WI38 (cell line): ENCODE data around the gene NODAL.
A peak's percentile ranks its signal among the peaks of the same experiment; 100 is the strongest.

ENCODE experiments used
- H3K4me3 ChIP-seq: 2 replicates; pipeline ENCODE4 v1.5.1; 2011; ENCODE audit warnings: low read depth, mild to moderate bottlenecking, control low read depth, low read length
- TF ChIP-seq, protein P1 (sequence below): IDR thresholded peaks from 2 replicates; pipeline ENCODE4 v1.5.1; 2012; ENCODE audit warnings: low read depth, mild to moderate bottlenecking, control low read depth, low read length

Gene NODAL

DNA sequence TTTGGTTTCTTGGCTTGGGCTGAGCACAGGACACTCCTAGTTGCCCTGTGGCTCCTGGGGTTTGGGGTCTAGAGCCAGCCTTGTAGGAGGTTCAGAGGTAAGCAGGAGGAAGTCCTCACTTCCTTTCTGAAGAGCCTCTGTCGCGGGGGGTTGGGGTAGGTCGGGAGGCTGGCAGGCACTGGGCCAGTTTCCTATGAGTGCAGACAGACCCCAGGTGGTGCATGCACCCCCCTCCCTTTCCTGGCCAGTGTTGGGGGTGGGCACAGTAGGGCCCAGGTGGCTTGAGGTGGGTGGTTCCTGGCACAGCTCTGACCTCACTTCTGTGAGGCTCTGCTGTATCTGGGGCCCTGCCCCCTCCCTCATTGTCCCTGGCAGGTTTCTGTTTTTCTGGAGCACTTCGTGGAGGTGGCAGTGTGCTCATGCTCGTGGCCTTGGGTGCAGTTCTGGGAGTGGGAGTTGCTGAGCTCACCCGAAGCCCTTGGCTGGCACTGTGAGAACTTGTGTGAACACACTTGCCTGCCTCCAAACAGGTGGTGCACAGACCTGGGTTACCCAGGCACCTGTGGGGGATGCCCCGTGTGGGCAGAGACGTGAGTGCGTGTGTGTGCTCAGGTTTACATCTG, 38.9 kb upstream of the NODAL start:
- TF ChIP-seq, protein P1, sequence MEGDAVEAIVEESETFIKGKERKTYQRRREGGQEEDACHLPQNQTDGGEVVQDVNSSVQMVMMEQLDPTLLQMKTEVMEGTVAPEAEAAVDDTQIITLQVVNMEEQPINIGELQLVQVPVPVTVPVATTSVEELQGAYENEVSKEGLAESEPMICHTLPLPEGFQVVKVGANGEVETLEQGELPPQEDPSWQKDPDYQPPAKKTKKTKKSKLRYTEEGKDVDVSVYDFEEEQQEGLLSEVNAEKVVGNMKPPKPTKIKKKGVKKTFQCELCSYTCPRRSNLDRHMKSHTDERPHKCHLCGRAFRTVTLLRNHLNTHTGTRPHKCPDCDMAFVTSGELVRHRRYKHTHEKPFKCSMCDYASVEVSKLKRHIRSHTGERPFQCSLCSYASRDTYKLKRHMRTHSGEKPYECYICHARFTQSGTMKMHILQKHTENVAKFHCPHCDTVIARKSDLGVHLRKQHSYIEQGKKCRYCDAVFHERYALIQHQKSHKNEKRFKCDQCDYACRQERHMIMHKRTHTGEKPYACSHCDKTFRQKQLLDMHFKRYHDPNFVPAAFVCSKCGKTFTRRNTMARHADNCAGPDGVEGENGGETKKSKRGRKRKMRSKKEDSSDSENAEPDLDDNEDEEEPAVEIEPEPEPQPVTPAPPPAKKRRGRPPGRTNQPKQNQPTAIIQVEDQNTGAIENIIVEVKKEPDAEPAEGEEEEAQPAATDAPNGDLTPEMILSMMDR: no peak
- H3K4me3 ChIP-seq: no peak overlapping the region

DNA sequence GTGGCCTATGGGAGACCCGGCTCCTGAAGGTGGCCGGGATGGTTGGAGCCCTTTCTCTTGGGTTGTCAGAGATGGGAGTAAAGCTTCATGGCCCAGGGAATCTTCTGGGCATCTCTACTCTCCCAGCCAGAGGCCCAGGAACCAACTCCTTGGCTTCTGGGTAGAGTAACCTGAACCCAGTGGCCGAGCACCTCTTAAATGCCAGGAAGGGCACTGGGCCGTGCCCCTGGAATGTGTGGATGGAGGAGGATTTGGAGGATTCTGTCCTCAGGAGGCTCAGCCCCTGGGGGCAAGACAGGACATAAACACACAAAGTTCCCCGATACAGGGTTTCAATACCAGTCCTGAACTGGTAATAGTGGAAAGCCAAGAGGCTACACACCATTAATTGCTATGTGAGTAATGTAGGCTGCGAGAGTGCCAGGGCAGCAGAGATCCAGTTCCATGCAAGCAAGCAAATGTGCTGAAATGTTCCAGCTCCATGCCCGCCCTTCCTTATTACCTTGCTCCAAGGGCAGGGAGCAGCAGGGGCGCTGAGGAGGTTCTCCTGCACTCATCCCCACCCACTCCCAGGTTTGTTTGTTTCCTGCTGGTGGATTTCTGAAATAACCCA, 38.3 kb upstream of the NODAL start:
- TF ChIP-seq, protein P1: no peak
- no peak overlapping the region for H3K4me3 ChIP-seq

DNA sequence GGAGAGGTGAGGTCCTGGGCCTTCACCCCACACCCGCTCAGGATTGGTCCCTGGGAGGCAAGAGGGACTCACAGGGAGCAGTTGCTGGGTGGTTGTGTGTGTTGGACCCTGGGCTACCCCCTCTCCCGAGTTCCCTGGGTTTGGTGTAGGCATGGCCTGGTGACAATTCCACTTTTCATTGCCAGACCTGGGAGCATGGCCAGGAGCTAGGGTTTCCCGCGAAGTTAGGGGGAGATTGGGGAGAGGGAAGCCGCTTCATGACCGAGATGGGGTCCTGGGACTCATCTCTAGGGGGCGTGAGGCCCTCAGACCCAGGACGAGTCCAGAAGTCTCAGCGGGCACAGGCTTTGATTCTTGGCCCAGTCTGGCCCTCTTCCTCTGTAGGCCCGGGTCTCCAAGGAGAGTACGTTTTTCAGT, 37.7 kb upstream of the NODAL start:
- no peak overlapping the region for H3K4me3 ChIP-seq
- TF ChIP-seq, protein P1: no peak

DNA sequence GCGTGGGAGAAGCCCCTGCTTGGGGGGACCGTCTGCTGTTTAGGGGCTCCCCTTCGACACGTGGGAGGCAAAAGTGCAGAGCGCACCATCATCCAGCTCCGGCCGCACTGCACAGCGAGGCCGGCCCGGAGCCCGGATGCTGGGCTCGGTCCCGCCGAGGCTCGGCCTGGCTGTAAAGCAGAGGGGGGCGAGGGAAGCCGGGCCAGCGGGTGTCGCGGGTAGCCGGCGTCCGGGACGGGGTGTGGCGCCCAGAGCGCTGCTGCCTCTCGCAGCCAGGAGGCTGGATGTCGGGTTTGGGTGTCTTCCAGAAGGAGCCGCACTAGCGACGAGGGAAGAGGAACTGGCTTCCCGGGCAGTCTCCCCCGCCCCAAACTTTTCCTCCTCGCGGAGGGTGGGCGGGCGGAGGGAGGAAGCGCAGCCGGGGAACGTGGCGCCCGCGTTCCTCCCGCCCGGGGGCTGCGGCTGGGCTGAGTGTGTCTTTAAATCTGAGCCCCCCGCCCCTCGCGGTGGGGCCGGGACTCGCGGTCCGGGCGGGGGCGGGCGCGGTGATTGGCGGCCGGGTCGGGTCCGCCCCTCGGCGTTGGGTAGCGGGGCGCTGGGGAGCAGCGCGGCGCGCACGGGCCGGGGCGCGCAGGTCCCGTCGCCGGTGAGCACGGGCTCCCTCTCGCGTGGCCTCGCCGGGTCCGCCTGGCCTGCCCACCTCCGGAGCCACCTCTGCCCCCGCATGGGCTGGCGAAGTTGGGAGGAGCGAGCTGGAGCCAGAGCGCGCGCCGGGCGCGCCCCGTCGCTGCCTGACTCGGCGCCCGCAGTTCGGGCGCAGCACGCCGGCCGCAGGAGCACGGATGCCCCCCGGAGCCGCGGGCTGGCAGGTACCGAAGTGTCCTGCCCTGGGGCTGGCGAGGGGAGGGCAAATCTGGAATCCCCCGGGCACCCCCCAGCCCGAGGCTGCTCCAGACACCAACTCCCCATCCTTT, 37.0 kb upstream of the NODAL start, which contains the start of gene PALD1:
Gene PALD1 (plus strand): TSS at position 577 of the 974 bp plus-strand sequence. CDS start 47,185 bp downstream, outside the sequence.
- peak within 1 kb of the TSS; percentile 35 for H3K4me3 ChIP-seq
- TF ChIP-seq, protein P1: no peak

DNA sequence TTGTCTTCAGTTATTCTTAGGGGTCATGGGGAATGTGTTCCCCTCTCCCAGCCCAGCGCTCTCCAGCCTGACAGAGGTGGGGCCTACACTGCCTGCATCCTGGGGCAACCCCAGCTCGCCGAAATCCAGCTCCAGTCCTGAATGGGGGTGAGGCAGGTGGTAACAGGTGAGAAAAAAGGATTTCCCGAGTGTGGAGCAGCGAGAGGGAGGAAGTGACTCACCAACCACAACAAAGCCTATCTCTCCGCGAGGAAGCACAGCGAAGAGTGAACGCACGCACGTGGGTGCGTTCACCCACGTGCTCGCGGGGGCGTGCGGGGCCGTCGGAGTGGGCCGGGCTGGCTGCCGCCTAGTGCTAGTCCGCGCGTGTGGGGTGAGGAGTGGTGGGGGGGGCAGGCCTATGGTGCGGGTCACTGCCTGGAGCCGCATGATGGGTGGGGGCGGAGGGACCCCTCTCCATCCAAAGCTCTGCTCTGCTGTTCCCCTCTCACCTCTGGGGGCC, 36.2 kb upstream of the NODAL start:
- H3K4me3 ChIP-seq: no peak overlapping the region
- TF ChIP-seq, protein P1: no peak

DNA sequence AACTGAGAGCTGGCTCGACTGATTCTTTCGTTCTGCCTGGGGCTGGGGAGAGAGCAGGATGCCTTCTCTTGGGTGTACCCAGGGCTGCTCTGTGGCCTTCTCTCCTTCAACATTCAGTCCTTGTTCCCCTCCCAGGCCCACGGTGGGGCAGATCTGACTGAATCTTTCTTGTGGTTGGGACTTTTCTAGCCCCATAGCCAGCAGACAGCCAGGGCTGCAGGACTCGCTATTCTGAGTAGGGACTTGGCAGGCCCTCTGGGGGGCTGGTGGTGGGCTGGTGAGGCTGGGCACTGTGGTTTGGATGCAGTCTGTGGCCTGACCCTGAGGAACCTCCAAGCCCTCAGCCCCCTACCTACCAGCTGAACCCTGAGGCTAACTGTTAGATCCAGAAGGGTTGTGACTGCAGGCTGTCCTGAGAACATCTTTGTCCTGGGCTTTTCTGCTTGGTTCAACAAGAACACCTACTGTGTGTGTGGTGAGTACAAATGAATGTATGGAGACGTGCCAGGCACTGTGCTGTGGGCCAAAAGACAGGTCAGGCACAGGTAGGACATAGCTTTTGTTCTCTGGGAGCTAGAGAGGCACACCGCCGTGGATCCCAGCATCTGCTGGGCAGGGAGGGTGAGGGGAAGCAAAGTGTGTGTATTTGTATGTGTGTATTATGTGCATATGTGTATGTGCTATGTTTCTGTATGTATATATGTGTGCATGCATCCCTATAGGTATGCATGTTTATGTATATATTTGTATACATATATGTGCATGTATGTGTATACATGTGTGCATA, 35.0 kb upstream of the NODAL start:
- TF ChIP-seq, protein P1: no peak
- no peak overlapping the region for H3K4me3 ChIP-seq
